IPS-20b (cell line): ENCODE data around the gene IDH1.
A peak's percentile ranks its signal among the peaks of the same experiment; 100 is the strongest.

Source experiments
- H3K27ac ChIP-seq: one replicate; pipeline ENCODE4 v1.5.1; 2013; ENCODE audit warnings: low read length
- H3K27me3 ChIP-seq: 2 replicates; pipeline ENCODE4 v1.6.1; 2013; ENCODE audit warnings: mild to moderate bottlenecking, low read length, inconsistent platforms; ENCODE audit not compliant: insufficient read depth
- H3K36me3 ChIP-seq: 2 replicates; pipeline ENCODE4 v1.6.1; 2013; ENCODE audit warnings: low read depth, mild to moderate bottlenecking, inconsistent platforms, low read length, moderate library complexity; ENCODE audit not compliant: insufficient read depth
- H3K4me1 ChIP-seq: 2 replicates; pipeline ENCODE4 v1.6.1; 2013; ENCODE audit warnings: mild to moderate bottlenecking, control low read depth, inconsistent platforms, low read length, moderate library complexity; ENCODE audit not compliant: insufficient read depth
- H3K4me3 ChIP-seq: 2 replicates; pipeline ENCODE4 v1.5.1; 2013; ENCODE audit warnings: mild to moderate bottlenecking, low read length, inconsistent platforms
- H3K9ac ChIP-seq: 2 replicates; pipeline ENCODE4 v1.6.1; 2013; ENCODE audit warnings: low read depth, mild to moderate bottlenecking, inconsistent platforms, low read length, moderate library complexity
- H3K9me3 ChIP-seq: 2 replicates; pipeline ENCODE4 v1.6.1; 2013; ENCODE audit warnings: mild to moderate bottlenecking, low read depth, low read length, inconsistent platforms; ENCODE audit not compliant: insufficient read depth

The IDH1 gene

GRCh38 chr2:208204166-208204565 is 50.7 kb downstream of the IDH1 start:
- no peaks in the 10 kb centered on the region for H3K9me3 ChIP-seq
- no peaks in the 10 kb centered on the region for H3K36me3 ChIP-seq
- H3K9ac ChIP-seq = no peak overlapping the region
- no peaks in the 10 kb centered on the region for H3K4me1 ChIP-seq
- no peaks in the 10 kb centered on the region for H3K27me3 ChIP-seq
- H3K4me3 ChIP-seq = no peak overlapping the region
- no peak overlapping the region for H3K27ac ChIP-seq

GRCh38 chr2:208195531-208195930 is 59.3 kb downstream of the IDH1 start:
- H3K4me3 ChIP-seq = no peak overlapping the region
- no peaks in the 10 kb centered on the region for H3K9me3 ChIP-seq
- no peak overlapping the region for H3K27ac ChIP-seq
- H3K27me3 ChIP-seq = no peaks in the 10 kb centered on the region
- H3K36me3 ChIP-seq = no peaks in the 10 kb centered on the region
- H3K4me1 ChIP-seq = no peaks in the 10 kb centered on the region; the same call in 1 of the 2 replicates
- no peak overlapping the region for H3K9ac ChIP-seq

- H3K27me3 ChIP-seq = no peaks in the 10 kb centered on the region
- no peak overlapping the region for H3K9ac ChIP-seq
- no peak overlapping the region for H3K27ac ChIP-seq
- no peak overlapping the region for H3K4me3 ChIP-seq
- no peaks in the 10 kb centered on the region for H3K36me3 ChIP-seq
- peaks cover 12% of the 10 kb centered on the region; the same call in 1 of the 2 replicates for H3K4me1 ChIP-seq
- no peaks in the 10 kb centered on the region for H3K9me3 ChIP-seq
Measured at GRCh38 chr2:208192611-208193236, 62.1 kb downstream of the IDH1 start.

GRCh38 chr2:208189810-208190503 is 64.9 kb downstream of the IDH1 start, which contains the start of gene C2orf80:
Gene C2orf80, minus strand, starts transcription at chr2:208190030. Its CDS starts 3,044 bp downstream, at chr2:208186986.
- Histone ChIP-seq H3K4me1 (peaks cover 23% of the 10 kb centered on the region; the same call in 1 of the 2 replicates), H3K4me3 (no peak within 1 kb of the TSS), H3K27ac (no peak within 1 kb of the TSS), H3K9ac (peak within 1 kb of the TSS; percentile 34; the same call in 1 of the 2 replicates), H3K36me3 (no peaks in the 10 kb centered on the region), H3K27me3 (no peaks in the 10 kb centered on the region), H3K9me3 (no peaks in the 10 kb centered on the region)

- Histone ChIP-seq H3K27me3 (no peaks in the 10 kb centered on the region), H3K4me3 (no peak overlapping the region), H3K9me3 (no peaks in the 10 kb centered on the region), H3K9ac (peak overlapping the region; percentile 1; the same call in 1 of the 2 replicates), H3K4me1 (peaks cover 30% of the 10 kb centered on the region; the same call in 1 of the 2 replicates), H3K27ac (no peak overlapping the region), H3K36me3 (no peaks in the 10 kb centered on the region)
Measured at GRCh38 chr2:208189069-208189809, 65.6 kb downstream of the IDH1 start.

GRCh38 chr2:208186893-208187292 is 68.0 kb downstream of the IDH1 start:
- no peaks in the 10 kb centered on the region for H3K27me3 ChIP-seq
- H3K9me3 ChIP-seq = no peaks in the 10 kb centered on the region
- no peak overlapping the region for H3K9ac ChIP-seq
- no peak overlapping the region for H3K4me3 ChIP-seq
- peaks cover 36% of the 10 kb centered on the region; the same call in 1 of the 2 replicates for H3K4me1 ChIP-seq
- H3K27ac ChIP-seq = no peak overlapping the region
- H3K36me3 ChIP-seq = no peaks in the 10 kb centered on the region

- H3K9ac ChIP-seq = no peak overlapping the region
- H3K27ac ChIP-seq = no peak overlapping the region
- H3K27me3 ChIP-seq = no peaks in the 10 kb centered on the region
- no peaks in the 10 kb centered on the region for H3K36me3 ChIP-seq
- no peaks in the 10 kb centered on the region for H3K9me3 ChIP-seq
- H3K4me1 ChIP-seq = peaks cover 36% of the 10 kb centered on the region; the same call in 1 of the 2 replicates
- H3K4me3 ChIP-seq = no peak overlapping the region
Measured at GRCh38 chr2:208186465-208186864, 68.4 kb downstream of the IDH1 start.
